GM15510 (cell line): ENCODE measurements around the gene CBX8.

Experiments used
- POLR2A ChIP-seq: IDR thresholded peaks from 3 replicates; pipeline ENCODE4 v1.6.1; 2011; ENCODE audit warnings: borderline replicate concordance; ENCODE audit not compliant: insufficient read length; ENCODE audit errors: extremely low read depth

Gene CBX8

DNA sequence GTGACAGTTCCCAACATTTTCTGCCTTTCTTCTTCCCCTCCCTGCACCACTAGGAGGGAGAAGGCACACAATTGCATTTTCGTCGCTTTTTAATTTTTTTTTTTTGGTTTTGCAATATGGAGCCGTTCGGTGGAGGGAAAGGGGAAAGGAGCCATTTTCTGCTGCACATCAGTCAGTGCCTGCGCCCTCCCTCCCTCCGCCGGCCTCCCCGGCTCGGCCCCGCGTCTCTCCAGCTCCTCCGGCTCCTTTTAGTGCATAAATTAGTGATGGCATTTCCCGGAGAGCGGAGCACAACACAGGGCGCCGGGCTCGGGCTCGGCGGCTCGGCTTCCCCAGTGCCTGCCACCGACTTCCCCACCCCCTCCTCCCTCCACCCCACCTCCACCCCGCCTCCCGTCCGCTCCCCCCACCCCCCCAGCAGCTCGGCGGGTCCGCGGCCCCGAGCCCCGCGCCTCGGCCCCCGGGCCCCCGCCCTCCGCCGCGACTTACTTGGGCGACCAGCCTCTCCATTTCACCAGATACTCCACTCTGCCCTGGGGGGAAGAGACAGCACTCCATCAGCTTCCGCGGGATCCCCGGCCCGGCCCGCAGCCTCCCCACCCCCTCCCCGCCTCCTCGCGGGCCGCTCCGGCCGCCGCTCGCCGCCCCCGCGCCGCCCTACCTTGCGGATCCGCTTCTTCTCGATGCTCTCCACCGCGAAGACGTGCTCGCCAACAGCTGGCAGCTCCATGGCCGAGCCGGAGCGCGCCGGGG, 41.8 kb upstream of the CBX8 start:
- TF ChIP-seq POLR2A, result no peak

GRCh38 chr17:79837888-79838521, 41.1 kb upstream of the CBX8 start:
- no peak for TF ChIP-seq POLR2A

DNA sequence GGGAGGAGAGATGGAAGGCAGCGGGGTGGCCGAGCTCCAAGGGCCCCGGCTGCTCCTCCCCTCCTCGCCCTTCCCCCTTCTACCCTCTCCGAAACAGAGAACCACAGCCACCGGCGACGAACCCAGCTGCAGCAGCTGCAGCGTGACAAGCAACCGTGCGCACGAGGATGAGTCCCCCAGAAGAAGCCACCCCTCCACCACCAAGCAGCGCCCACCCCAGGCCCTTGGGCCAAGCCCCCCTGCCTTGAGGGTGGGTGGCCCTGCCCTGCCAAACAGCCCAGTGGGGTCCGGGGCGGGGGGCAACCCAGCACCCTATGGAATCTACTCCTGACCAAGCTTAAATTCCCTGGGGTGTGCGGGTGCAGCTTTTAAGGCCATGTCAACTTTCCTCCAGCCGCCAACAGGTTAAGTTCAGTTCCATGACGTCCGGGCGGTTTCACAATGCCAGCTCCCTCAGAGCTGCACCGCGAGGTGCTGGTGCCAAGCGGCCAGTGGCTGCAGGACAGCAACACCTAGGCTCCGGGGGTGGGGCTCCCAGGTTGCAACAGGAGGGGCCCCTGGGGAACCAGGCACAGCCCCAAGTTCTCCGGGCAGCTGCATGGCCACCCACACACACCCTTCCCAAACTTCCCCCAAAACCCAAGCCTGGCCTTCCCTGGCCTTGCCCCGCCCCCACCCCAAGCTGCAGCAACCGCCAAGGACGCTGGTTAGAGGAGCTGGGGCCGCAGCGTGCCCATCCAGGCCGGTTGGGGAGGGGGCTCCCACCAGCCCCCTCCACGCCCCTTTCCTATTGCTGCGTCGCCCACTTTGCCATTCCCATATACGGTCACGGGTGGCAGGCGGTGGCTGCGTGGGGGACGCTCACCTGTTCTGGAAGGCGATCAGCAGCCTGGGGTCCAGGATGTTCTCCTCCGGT, 40.4 kb upstream of the CBX8 start:
- no peak for TF ChIP-seq POLR2A

DNA sequence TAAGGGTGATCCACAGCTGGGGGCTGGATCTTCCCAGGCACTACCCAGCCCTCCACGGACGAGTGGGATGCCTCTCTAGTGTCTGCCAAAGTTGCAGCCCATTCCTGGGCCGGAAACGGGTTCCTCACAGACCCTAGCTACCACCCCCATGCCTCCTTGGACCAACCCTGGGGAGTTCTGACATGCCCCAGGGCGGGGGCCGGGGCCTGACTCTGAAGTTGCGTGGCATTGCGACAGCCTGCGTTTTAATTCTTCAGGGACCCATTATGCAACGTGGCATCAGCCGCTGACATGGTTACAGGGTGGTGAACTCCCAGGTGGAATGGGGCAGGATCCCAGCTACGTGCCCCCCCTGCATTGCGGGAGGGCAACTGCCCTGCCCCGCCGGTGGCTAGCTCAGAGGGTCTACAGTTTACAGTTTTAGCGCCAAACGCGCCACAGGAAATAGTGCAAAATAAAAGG, 39.7 kb upstream of the CBX8 start:
- no peak for TF ChIP-seq POLR2A

GRCh38 chr17:79835953-79836509, 39.2 kb upstream of the CBX8 start:
- TF ChIP-seq POLR2A, result no peak

GRCh38 chr17:79835470-79835899, 38.6 kb upstream of the CBX8 start:
- TF ChIP-seq POLR2A, result no peak

GRCh38 chr17:79834565-79835469, 37.9 kb upstream of the CBX8 start:
- TF ChIP-seq POLR2A, result no peak

- TF ChIP-seq POLR2A, result no peak
Measured at GRCh38 chr17:79833744-79834564, 37.1 kb upstream of the CBX8 start.

DNA sequence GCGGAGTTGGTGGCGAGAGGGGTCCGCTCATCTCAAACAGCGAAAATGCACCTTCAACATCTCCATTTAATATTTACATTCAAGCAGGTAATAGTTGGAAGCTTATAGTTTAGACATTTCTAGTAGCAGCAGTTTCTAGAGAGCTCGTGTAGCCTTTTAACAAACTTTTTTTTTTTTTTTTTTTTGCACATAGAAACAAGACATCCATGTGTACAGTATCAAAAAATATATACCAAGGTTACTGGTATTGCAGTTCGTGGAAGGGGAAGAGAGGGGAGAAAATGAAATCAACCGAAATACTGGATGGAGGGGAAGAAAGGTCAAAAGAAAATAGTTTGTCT, 36.2 kb upstream of the CBX8 start:
- no peak for TF ChIP-seq POLR2A

DNA sequence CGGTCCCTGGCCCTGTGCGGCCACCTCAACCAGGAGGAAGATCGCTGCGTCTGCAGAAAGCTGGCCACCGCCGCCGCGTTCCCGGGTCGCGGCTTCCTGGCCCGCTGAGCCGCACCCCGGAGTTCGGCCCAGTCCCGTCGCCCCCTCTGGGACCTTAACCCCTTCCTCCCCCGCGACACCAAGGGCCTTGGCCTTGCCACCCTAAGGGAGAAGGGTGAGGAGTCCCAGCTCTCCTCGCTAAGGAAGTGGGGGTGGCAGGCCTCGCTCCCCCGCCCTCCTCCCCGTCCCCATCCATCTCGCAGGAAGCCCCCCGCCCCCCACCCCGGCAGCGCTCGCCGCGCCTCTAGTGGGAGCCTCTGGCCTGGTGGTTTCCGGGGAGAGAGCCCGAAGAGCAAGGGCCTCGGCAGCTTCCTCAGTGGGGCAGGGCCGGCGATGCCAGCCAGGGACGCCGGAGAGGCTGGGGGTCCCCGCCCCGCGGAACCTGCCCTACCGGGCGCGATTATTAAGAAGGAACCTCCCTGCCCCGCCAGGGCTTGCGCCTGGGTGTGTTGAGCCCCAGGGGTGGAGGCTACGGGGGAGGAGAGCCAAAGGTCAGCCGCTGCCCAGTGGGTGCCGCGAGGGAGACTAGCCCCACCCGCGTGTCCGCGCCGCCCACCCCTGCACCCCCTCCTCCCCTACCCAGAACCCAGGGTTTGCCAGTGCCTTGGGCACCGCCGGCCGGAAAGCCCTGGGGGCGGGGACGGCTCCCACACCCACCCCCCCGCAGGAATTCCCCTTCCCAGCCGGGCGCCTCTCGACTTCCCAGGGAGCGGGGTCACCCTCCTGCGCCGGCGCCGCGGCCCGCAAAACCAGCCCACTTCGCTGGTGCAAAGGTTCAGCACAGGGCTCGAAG, 35.6 kb upstream of the CBX8 start:
- no peak for TF ChIP-seq POLR2A

DNA sequence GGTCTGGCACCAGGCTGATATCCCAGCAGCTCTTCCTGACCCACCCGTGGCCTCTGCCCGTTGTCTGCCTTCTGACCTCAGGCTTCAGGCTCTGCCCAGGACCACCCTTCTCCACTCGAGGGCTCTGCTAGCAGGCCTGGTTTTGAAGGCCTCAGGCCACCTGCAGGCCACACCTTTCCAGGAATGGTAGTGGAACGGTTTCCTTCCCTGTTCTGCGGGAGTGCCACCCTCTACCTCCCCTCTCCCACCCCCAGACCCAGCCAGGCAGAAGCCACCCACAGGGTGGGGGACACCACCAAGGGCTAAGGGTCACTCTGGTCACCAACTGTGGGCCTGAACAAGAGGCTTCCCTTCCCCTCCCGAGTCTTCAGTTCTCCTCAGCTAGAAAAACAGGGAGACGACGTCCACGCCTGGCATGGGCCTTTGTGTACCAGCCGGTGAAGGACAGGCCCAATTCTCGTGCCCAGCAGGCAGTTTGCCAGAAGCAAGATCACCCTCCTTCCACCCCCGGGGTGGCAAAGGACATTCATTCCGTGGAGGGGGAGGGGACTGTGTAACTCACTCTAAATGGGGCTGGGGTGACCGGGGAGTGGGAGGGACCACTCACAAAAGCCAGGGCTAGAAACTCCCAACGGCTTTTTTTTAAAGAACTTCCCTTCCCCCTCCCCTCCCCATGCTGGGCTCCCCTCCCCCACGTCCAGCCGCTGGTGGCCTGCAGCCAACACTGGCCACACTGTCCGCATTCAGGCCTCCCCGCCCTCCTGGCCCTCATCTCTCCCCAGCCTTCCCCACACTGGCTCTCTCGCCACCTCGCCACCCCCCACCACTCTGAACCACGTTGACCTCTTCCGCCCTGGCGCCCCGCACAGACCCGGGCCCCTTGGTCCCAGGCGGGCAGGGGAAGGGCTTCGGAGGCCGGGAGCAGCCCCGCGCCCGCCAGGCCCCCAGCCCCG, 34.7 kb upstream of the CBX8 start:
- TF ChIP-seq POLR2A, result no peak

- no peak for TF ChIP-seq POLR2A
Measured at GRCh38 chr17:79830763-79831264, 33.9 kb upstream of the CBX8 start.

- no peak for TF ChIP-seq POLR2A
Measured at GRCh38 chr17:79830303-79830702, 33.4 kb upstream of the CBX8 start.
